K562 (cell line): ENCODE measurements around the gene RALGAPB. TPM values are rescaled to one million over a fixed set of nuclear protein-coding genes. Genes with fewer than 3 reads are reported as not detected.

Experiments used
- CBX1 ChIP-seq: sonication (generic); IDR thresholded peaks from 2 replicates; pipeline ENCODE4 v1.6.1; 2016; ENCODE audit warnings: antibody characterized with exemption, low read depth, mild to moderate bottlenecking
- CBX2 ChIP-seq: fragments of 200-600 bp; sonication (generic); IDR thresholded peaks from one replicate; pipeline ENCODE4 v1.6.1; 2012; ENCODE audit warnings: mild to moderate bottlenecking, low read length, inconsistent platforms; ENCODE audit not compliant: insufficient read depth, poor library complexity, severe bottlenecking
- EGR1 ChIP-seq: fragments of 450-650 bp; conservative IDR thresholded peaks from 2 replicates; pipeline ENCODE4 v1.6.1; 2017; ENCODE audit warnings: mild to moderate bottlenecking
- ESRRA ChIP-seq: fragments of 450-650 bp; IDR thresholded peaks from 2 replicates; pipeline ENCODE4 v1.6.1; 2014; ENCODE audit warnings: low read depth, mild to moderate bottlenecking, moderate library complexity, borderline replicate concordance
- JUNB ChIP-seq: fragments of 450-650 bp; formaldehyde crosslinking; conservative IDR thresholded peaks from 2 replicates; pipeline ENCODE4 v1.4.0; 2020; ENCODE audit warnings: mild to moderate bottlenecking
- MTF1 ChIP-seq: fragments of 250-450 bp; sonication (Bioruptor Pico); IDR thresholded peaks from 2 replicates; pipeline ENCODE4 v1.9.0; 2021; ENCODE audit warnings: moderate library complexity, mild to moderate bottlenecking, inconsistent platforms, borderline replicate concordance
- RUNX1 ChIP-seq: sonication (generic); IDR thresholded peaks from 2 replicates; pipeline ENCODE4 v1.6.1; 2016; ENCODE audit warnings: antibody characterized with exemption, low read depth
- polyA plus RNA-seq, 8 experiments: library from polyadenylated mRNA; depleted of rRNA in 4 of 8; stranded (reverse) in 5 of 8; unstranded in 3 of 8; fragments of >200 nt; fragmentation: Nextera tagmentation in 2 of 8; fragmentation: Illumina TruSeq in 1 of 8; extraction: Ambion mirVana in 2 of 8; extraction: Trizol in 1 of 8; gene quantifications; 2 replicates each; pipeline versions ENCODE4 v1.2.1 to v1.2.3, GENCODE V29; 2011 to 2014; ENCODE audit warnings: inconsistent platforms in 1 of 8, missing spikeins in 1 of 8
- total RNA-seq, 7 experiments: library from RNA; depleted of rRNA in 6 of 7; stranded (reverse); fragments of >200 nt in 6 of 7; fragmentation: Illumina TruSeq in 2 of 7; extraction: Trizol in 2 of 7; gene quantifications; 2 replicates each; pipeline versions ENCODE4 v1.2.1 to v1.2.3, GENCODE V29; 2011 to 2021; ENCODE audit warnings: low replicate concordance in 1 of 7
- TF ChIP-seq, protein P1 (sequence below): fragments of 250-450 bp; sonication (Bioruptor Pico); IDR thresholded peaks from 2 replicates; pipeline ENCODE4 v1.8.0; 2022; ENCODE audit warnings: inconsistent platforms
- TF ChIP-seq, protein P2 (sequence below): fragments of 450-650 bp; formaldehyde crosslinking; IDR thresholded peaks from 2 replicates; pipeline ENCODE4 v1.4.0; 2020; ENCODE audit warnings: mild to moderate bottlenecking
- TF ChIP-seq, protein P3 (sequence below): IDR thresholded peaks from 3 replicates; pipeline ENCODE4 v1.6.1; 2011; ENCODE audit warnings: borderline replicate concordance, mild to moderate bottlenecking, moderate library complexity; ENCODE audit not compliant: insufficient read length; ENCODE audit errors: extremely low read depth
- TF ChIP-seq, protein P4 (sequence below): fragments of 150-350 bp; conservative IDR thresholded peaks from 2 replicates; pipeline ENCODE4 v1.6.1; 2014; ENCODE audit warnings: low read length

The RALGAPB gene
- total and polyA plus RNA-seq, 9 of the 15 experiments (the other 6 are each of a cell fraction or from before 2014, with no cell fraction given): 4.3 to 25.6 (median 13.6) TPM

GRCh38 chr20:38497246-38497935 is 24.7 kb downstream of the RALGAPB start (continued):
- TF ChIP-seq, protein P1, sequence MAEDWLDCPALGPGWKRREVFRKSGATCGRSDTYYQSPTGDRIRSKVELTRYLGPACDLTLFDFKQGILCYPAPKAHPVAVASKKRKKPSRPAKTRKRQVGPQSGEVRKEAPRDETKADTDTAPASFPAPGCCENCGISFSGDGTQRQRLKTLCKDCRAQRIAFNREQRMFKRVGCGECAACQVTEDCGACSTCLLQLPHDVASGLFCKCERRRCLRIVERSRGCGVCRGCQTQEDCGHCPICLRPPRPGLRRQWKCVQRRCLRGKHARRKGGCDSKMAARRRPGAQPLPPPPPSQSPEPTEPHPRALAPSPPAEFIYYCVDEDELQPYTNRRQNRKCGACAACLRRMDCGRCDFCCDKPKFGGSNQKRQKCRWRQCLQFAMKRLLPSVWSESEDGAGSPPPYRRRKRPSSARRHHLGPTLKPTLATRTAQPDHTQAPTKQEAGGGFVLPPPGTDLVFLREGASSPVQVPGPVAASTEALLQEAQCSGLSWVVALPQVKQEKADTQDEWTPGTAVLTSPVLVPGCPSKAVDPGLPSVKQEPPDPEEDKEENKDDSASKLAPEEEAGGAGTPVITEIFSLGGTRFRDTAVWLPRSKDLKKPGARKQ (CRISPR knock-in tag): no peak
- TF ChIP-seq, protein P2, sequence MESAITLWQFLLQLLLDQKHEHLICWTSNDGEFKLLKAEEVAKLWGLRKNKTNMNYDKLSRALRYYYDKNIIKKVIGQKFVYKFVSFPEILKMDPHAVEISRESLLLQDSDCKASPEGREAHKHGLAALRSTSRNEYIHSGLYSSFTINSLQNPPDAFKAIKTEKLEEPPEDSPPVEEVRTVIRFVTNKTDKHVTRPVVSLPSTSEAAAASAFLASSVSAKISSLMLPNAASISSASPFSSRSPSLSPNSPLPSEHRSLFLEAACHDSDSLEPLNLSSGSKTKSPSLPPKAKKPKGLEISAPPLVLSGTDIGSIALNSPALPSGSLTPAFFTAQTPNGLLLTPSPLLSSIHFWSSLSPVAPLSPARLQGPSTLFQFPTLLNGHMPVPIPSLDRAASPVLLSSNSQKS (CRISPR knock-in tag): no peak
- TF ChIP-seq MTF1 (no peak), EGR1 (no peak), CBX2 (no peak), JUNB (CRISPR knock-in tag) (no peak), ESRRA (no peak), CBX1 (no peak), RUNX1 (no peak)
- TF ChIP-seq, protein P3, sequence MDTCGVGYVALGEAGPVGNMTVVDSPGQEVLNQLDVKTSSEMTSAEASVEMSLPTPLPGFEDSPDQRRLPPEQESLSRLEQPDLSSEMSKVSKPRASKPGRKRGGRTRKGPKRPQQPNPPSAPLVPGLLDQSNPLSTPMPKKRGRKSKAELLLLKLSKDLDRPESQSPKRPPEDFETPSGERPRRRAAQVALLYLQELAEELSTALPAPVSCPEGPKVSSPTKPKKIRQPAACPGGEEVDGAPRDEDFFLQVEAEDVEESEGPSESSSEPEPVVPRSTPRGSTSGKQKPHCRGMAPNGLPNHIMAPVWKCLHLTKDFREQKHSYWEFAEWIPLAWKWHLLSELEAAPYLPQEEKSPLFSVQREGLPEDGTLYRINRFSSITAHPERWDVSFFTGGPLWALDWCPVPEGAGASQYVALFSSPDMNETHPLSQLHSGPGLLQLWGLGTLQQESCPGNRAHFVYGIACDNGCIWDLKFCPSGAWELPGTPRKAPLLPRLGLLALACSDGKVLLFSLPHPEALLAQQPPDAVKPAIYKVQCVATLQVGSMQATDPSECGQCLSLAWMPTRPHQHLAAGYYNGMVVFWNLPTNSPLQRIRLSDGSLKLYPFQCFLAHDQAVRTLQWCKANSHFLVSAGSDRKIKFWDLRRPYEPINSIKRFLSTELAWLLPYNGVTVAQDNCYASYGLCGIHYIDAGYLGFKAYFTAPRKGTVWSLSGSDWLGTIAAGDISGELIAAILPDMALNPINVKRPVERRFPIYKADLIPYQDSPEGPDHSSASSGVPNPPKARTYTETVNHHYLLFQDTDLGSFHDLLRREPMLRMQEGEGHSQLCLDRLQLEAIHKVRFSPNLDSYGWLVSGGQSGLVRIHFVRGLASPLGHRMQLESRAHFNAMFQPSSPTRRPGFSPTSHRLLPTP: no peak
- TF ChIP-seq, protein P4, sequence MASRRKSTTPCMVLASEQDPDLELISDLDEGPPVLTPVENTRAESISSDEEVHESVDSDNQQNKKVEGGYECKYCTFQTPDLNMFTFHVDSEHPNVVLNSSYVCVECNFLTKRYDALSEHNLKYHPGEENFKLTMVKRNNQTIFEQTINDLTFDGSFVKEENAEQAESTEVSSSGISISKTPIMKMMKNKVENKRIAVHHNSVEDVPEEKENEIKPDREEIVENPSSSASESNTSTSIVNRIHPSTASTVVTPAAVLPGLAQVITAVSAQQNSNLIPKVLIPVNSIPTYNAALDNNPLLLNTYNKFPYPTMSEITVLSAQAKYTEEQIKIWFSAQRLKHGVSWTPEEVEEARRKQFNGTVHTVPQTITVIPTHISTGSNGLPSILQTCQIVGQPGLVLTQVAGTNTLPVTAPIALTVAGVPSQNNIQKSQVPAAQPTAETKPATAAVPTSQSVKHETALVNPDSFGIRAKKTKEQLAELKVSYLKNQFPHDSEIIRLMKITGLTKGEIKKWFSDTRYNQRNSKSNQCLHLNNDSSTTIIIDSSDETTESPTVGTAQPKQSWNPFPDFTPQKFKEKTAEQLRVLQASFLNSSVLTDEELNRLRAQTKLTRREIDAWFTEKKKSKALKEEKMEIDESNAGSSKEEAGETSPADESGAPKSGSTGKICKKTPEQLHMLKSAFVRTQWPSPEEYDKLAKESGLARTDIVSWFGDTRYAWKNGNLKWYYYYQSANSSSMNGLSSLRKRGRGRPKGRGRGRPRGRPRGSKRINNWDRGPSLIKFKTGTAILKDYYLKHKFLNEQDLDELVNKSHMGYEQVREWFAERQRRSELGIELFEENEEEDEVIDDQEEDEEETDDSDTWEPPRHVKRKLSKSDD: no peak
